ENCODE measurements around the gene COL6A1.
"Not testable (repeated sequence)": the region's sequence is repeated elsewhere in the genome, so short reads cannot be mapped to it uniquely, and the experiment has no call there.

The COL6A1 gene

DNA sequence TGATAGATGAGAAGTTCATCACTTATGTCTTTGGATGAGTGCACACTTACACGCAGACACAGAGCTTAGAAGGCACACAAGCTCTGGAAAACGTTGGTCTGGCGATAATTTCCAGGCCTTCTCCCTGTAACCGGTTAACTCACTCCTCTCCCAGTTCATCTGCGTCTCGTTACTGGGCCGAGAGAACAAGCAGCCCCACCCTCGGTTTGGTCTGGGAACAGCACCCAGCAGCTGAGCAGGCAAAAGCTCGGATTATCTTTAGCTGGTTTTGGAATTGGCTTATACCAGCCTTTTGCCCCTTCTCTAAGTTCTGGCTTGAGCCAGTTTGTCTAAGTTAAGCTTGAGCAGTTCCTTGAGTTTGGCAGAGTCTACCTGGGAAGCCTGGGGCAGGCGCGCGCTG is 27.3 kb upstream of the COL6A1 start:
- Mint-ChIP-seq H3K4me1 (ENCODE audit: low read depth) (no peaks in the 10 kb centered on the region), H3K27ac (no peak overlapping the region), H3K36me3 (ENCODE audit: low read depth) (no peaks in the 10 kb centered on the region), H3K27me3 (ENCODE audit: low read depth) (peaks cover 15% of the 10 kb centered on the region), H3K4me3 (no peak overlapping the region), H3K9me3 (peaks cover 3% of the 10 kb centered on the region)

DNA sequence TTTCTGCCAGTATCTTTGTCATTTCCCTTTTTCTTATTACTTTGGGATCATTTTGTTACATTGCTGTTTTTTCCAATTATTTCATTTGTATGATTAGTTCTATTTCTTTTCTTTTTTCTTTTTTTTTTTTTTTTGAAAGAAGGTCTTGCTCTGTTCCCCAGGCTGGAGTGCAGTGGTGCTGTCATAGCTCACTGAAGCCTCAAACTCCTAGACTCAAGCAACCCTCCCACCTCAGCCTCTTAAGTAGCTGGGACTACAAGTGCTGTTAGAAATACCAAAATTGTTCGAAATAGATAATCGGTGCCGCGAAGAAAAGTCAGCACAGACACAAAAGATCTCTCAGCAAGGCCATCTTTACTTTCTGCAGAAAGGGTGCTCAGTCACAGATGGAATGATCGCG is 26.6 kb upstream of the COL6A1 start:
- Mint-ChIP-seq H3K4me3 (no peak overlapping the region), H3K27ac (no peak overlapping the region), H3K4me1 (ENCODE audit: low read depth) (no peaks in the 10 kb centered on the region), H3K36me3 (ENCODE audit: low read depth) (no peaks in the 10 kb centered on the region), H3K9me3 (peaks cover 3% of the 10 kb centered on the region), H3K27me3 (ENCODE audit: low read depth) (peaks cover 15% of the 10 kb centered on the region)

DNA sequence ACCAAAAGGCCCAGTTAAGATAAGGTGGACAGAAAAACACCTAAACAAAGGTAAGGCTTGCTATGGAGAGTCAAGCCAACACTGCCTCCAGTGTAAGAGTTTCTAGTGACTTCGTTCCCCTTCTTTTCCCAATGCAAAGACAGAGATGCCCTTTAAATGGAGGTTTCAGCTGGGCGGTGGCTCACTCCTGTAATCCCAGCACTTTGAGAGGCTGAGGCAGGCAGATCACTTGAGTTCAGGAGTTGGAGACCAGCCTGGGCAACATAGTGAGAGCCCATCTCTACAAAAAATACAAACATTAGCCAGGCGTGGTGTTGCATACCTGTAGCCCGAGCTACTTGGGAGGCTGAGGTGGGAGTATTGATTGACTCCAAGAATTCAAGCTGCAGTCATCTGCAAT is 24.0 kb upstream of the COL6A1 start:
- no peak overlapping the region for H3K4me3 Mint-ChIP-seq
- no peak overlapping the region for H3K27ac Mint-ChIP-seq
- H3K27me3 Mint-ChIP-seq (ENCODE audit: low read depth), result peaks cover 15% of the 10 kb centered on the region
- peaks cover 21% of the 10 kb centered on the region for H3K9me3 Mint-ChIP-seq
- no peaks in the 10 kb centered on the region for H3K36me3 Mint-ChIP-seq (ENCODE audit: low read depth)
- no peaks in the 10 kb centered on the region for H3K4me1 Mint-ChIP-seq (ENCODE audit: low read depth)

GRCh38 chr21:45957981-45958600 is 23.5 kb upstream of the COL6A1 start:
- Mint-ChIP-seq H3K36me3 (ENCODE audit: low read depth) (no peaks in the 10 kb centered on the region), H3K27me3 (ENCODE audit: low read depth) (peaks cover 15% of the 10 kb centered on the region), H3K9me3 (peaks cover 21% of the 10 kb centered on the region), H3K4me3 (no peak overlapping the region), H3K27ac (no peak overlapping the region), H3K4me1 (ENCODE audit: low read depth) (no peaks in the 10 kb centered on the region)

DNA sequence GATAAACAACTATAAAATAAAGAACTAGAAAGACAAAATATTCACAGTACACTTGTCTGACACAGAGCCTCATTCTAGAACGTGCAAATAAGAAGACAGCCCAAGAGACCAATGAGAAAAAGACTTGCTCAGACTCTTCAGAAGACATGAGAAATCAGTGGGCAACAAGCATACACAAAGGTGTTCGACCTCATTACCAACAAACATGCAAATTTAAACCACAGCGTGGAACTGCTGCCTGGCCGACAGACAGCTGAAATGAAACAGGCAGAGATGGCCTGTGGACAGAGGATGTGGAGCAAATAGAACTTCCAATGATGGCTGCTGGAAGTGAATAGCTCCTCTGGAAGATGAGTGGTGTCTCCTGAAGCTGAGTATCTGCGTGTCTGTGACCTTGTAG is 22.4 kb upstream of the COL6A1 start:
- no peak overlapping the region for H3K27ac Mint-ChIP-seq
- H3K4me1 Mint-ChIP-seq (ENCODE audit: low read depth), result no peaks in the 10 kb centered on the region
- H3K36me3 Mint-ChIP-seq (ENCODE audit: low read depth), result no peaks in the 10 kb centered on the region
- peaks cover 21% of the 10 kb centered on the region for H3K27me3 Mint-ChIP-seq (ENCODE audit: low read depth)
- no peak overlapping the region for H3K4me3 Mint-ChIP-seq
- peaks cover 21% of the 10 kb centered on the region for H3K9me3 Mint-ChIP-seq

DNA sequence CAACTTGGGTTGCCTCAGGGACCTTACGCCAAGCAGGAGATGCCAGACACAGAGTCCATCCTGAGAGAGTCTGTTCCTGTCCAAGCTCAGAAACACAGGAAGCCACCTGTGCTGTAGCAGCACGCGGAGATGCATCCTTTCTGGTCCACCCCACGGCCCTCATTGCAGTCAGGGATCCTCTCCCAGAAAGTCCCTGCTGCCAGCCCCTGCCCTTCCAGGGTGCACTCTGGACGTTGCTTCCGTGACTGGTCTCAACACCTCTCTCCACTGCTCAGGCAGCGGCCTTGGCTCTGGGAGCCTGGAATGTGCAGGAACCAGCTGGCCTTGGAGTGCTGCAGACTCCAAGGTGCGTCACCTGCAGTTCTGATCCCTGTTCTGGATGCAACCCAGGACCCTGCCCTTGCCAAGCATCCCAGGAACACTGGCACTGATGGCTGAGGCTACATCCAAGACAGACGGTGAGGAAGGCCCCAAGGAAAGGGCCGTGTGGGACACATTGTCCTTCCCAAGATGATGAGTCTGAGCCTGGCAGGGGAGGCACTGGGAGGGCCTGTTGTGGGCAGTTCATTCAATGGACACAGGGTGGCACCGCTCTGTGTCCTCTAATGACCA is 21.7 kb upstream of the COL6A1 start:
- no peak overlapping the region for H3K4me3 Mint-ChIP-seq
- peaks cover 21% of the 10 kb centered on the region for H3K9me3 Mint-ChIP-seq
- H3K27me3 Mint-ChIP-seq (ENCODE audit: low read depth), result peaks cover 21% of the 10 kb centered on the region
- H3K4me1 Mint-ChIP-seq (ENCODE audit: low read depth), result no peaks in the 10 kb centered on the region
- H3K27ac Mint-ChIP-seq, result no peak overlapping the region
- no peaks in the 10 kb centered on the region for H3K36me3 Mint-ChIP-seq (ENCODE audit: low read depth)

GRCh38 chr21:45961408-45961807 is 20.2 kb upstream of the COL6A1 start:
- H3K27ac Mint-ChIP-seq; H3K4me1 Mint-ChIP-seq (ENCODE audit: low read depth); H3K4me3 Mint-ChIP-seq; H3K36me3 Mint-ChIP-seq (ENCODE audit: low read depth): not testable (repeated sequence)
- peaks cover 21% of the 10 kb centered on the region for H3K27me3 Mint-ChIP-seq (ENCODE audit: low read depth)
- H3K9me3 Mint-ChIP-seq, result peaks cover 21% of the 10 kb centered on the region

DNA sequence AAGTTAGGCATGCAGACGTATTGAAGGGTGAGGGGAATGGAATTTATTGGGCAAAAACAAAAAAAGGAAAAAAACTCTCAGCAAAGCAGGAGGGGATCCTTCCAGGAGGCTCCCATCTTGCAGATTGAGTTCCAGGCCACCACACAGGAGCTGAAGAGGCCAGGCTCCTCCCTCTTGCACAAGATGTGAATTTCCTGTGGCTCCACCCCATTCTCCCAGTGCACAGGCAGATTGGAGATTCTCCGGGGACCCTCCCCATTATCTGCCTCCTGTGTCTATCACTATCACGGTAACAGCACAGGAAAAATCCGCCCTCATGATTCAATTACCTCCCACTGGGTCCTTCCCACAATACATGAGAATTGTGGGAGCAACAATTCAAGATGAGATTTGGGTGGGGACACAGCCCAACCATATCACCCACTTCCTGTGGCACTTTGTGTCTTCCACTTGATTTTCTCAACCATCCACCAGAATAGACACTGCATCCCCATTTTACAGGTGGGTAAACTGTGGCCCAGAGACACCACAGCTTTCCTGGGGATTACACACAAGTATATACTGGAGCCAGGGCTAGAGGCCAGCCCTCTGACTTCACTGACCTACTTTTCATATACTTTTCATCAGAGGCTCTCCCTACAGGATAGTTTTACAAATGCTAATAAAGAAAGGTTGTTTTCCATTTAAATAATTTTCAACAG is 18.9 kb upstream of the COL6A1 start:
- peaks cover 15% of the 10 kb centered on the region for H3K27me3 Mint-ChIP-seq (ENCODE audit: low read depth)
- H3K27ac Mint-ChIP-seq, result no peak overlapping the region
- no peaks in the 10 kb centered on the region for H3K36me3 Mint-ChIP-seq (ENCODE audit: low read depth)
- H3K4me1 Mint-ChIP-seq (ENCODE audit: low read depth), result no peaks in the 10 kb centered on the region
- H3K9me3 Mint-ChIP-seq, result peaks cover 21% of the 10 kb centered on the region
- no peak overlapping the region for H3K4me3 Mint-ChIP-seq

GRCh38 chr21:45963232-45963570 is 18.4 kb upstream of the COL6A1 start:
- Mint-ChIP-seq H3K27ac (no peak overlapping the region), H3K9me3 (peaks cover 19% of the 10 kb centered on the region), H3K36me3 (ENCODE audit: low read depth) (no peaks in the 10 kb centered on the region), H3K4me1 (ENCODE audit: low read depth) (no peaks in the 10 kb centered on the region), H3K4me3 (no peak overlapping the region), H3K27me3 (ENCODE audit: low read depth) (peaks cover 12% of the 10 kb centered on the region)

DNA sequence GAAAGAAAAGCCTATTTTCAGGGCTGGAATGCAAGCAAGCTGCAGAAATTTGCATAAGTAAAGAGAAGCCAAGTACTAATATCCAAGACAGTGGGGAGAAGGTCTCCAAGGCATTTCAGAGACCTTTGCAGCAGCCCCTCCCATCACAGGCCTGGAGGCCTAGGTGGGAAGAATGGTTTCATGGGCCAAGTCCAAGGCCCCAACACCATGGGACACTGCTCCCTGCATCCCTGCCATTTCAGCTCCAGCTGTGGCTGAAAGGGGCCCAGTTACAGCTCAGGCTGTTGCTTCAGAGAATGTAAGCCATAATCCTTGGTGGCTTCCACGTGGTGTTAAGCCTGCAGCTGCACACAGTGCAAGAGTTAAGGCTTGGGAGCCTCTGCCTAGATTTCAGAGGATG is 16.9 kb upstream of the COL6A1 start:
- Mint-ChIP-seq H3K4me3 (no peak overlapping the region), H3K9me3 (peaks cover 18% of the 10 kb centered on the region), H3K27me3 (ENCODE audit: low read depth) (peaks cover 6% of the 10 kb centered on the region), H3K27ac (no peak overlapping the region), H3K36me3 (ENCODE audit: low read depth) (no peaks in the 10 kb centered on the region), H3K4me1 (ENCODE audit: low read depth) (no peaks in the 10 kb centered on the region)

- Mint-ChIP-seq H3K9me3 (peaks cover 18% of the 10 kb centered on the region), H3K36me3 (ENCODE audit: low read depth) (no peaks in the 10 kb centered on the region), H3K27ac (no peak overlapping the region), H3K4me1 (ENCODE audit: low read depth) (no peaks in the 10 kb centered on the region), H3K4me3 (no peak overlapping the region), H3K27me3 (ENCODE audit: low read depth) (peaks cover 6% of the 10 kb centered on the region)
Measured at GRCh38 chr21:45965084-45965809, 16.3 kb upstream of the COL6A1 start.

DNA sequence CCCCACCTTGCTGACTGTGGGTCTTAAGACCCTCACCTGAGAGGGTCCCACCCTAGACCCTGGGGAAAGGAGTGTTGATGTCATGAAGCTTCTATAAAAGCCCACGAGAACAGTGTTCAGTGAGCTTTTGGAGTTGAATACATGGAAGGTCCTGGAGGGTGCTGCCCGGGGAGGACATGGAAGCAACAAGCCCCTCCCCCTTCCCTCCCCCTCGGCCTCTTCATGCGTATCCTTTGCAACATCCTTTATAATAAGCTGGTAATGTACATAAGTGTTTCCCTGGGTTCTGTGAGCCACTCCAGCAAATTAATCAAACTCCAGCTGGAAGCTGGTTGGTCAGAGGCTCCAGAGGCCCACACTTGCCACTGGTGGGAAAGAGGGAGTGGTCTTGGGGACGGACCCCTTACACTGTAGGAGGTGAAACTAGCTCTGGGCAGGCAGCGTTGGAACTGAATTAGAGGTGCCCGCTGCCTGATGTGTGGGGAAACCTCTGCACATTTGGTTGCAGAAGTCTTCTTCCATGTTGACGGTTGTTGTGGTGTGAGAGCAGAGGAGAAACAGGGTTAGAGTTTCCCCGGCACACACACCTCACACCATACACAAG is 14.7 kb upstream of the COL6A1 start:
- Mint-ChIP-seq H3K36me3 (ENCODE audit: low read depth) (no peaks in the 10 kb centered on the region), H3K4me3 (no peak overlapping the region), H3K27me3 (ENCODE audit: low read depth) (peaks cover 6% of the 10 kb centered on the region), H3K9me3 (peaks cover 4% of the 10 kb centered on the region), H3K27ac (no peak overlapping the region), H3K4me1 (ENCODE audit: low read depth) (no peaks in the 10 kb centered on the region)

DNA sequence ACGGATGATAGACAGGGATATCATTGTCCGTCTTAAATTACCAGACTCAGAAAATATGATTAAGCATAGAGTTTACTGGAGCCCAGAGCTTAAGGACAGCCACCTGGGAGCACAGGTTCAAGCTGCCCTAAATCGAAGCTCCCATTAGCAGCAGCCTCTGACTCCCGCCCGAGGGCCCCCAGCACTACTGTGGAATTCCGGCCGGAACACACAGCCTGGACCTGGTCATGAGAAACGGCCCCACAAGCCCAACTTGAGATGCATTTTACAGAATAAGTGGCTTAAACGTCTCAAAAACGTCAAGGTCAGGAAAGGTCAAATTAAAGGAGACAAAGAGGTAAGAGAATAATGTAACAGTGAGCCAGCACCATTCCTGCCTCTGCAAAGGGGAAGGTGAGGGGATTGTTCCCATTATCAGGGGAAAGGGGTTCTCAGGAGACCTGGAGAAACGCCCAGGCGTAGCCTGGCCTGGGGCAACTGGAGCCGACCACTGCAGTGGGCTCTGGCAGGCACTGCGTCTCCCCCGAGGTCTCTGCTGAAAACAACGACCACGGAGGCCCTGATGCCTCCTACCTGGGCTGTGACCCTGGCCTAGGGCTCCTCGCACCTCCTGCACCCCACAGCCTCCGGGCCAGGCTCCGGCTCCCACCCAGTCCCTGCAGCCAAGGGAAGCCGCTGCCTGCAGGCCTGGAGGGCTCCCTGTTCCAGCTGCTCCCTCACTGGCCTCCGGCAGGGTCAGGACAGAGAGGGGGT is 11.5 kb upstream of the COL6A1 start:
- H3K27me3 Mint-ChIP-seq (ENCODE audit: low read depth), result peaks cover 14% of the 10 kb centered on the region
- H3K27ac Mint-ChIP-seq, result no peak overlapping the region
- no peaks in the 10 kb centered on the region for H3K36me3 Mint-ChIP-seq (ENCODE audit: low read depth)
- peaks cover 2% of the 10 kb centered on the region for H3K4me1 Mint-ChIP-seq (ENCODE audit: low read depth)
- no peaks in the 10 kb centered on the region for H3K9me3 Mint-ChIP-seq
- no peak overlapping the region for H3K4me3 Mint-ChIP-seq

All from T-helper 1 cell treated with Interleukin-12 subunit alpha and Interleukin-12 subunit beta and Interleukin-4 antibody, amounts not matched to agents 30 μg/mL and 1 μg/mL, for 36 hours (primary cell).